Stimulated activated CD4-positive, alpha-beta T cell treated with anti-CD3 and anti-CD28 coated beads, Interleukin-15, amount 100 ng/mL, for 24 hours (primary cell): ENCODE data around the gene UBL5.
"Not testable (repeated sequence)": the region's sequence is repeated elsewhere in the genome, so short reads cannot be mapped to it uniquely, and the experiment has no call there.

Source experiments
- DNase-seq: peaks from one replicate; pipeline ENCODE4 v3.0.0-alpha.2; 2020

Gene UBL5

GRCh38 chr19:9827289-9828238 lies at the start of gene UBL5:
Gene UBL5, plus strand, starts transcription at chr19:9827918. Its CDS starts 420 bp downstream, at chr19:9828338.
- peak; percentile 93 for DNase-seq

GRCh38 chr19:9782338-9782737 lies 45.4 kb upstream of the UBL5 start:
- no peak for DNase-seq

- not testable (repeated sequence) for DNase-seq
Measured at GRCh38 chr19:9784163-9784496, 43.6 kb upstream of the UBL5 start.

- DNase-seq, result peak; percentile 100
Measured at GRCh38 chr19:9785367-9786331, 42.1 kb upstream of the UBL5 start.

- no peak for DNase-seq
Measured at GRCh38 chr19:9786342-9786741, 41.4 kb upstream of the UBL5 start.

- no peak for DNase-seq
Measured at GRCh38 chr19:9786819-9787218, 40.9 kb upstream of the UBL5 start.

GRCh38 chr19:9788604-9789003 lies 39.1 kb upstream of the UBL5 start:
- not testable (repeated sequence) for DNase-seq

- no peak for DNase-seq
Measured at GRCh38 chr19:9789066-9789465, 38.7 kb upstream of the UBL5 start.

GRCh38 chr19:9789579-9789978 lies 38.1 kb upstream of the UBL5 start:
- DNase-seq, result not testable (repeated sequence)

GRCh38 chr19:9791073-9791367 lies 36.7 kb upstream of the UBL5 start:
- DNase-seq, result not testable (repeated sequence)

GRCh38 chr19:9791552-9792205 lies 36.0 kb upstream of the UBL5 start:
- DNase-seq, result peak; percentile 94

GRCh38 chr19:9792206-9793070 lies 35.3 kb upstream of the UBL5 start:
- peak; percentile 95 for DNase-seq

GRCh38 chr19:9793071-9793591 lies 34.6 kb upstream of the UBL5 start:
- peak; percentile 73 for DNase-seq

GRCh38 chr19:9796113-9796773 lies 31.5 kb upstream of the UBL5 start:
- peak; percentile 85 for DNase-seq

GRCh38 chr19:9797871-9798270 lies 29.8 kb upstream of the UBL5 start:
- DNase-seq, result no peak

- DNase-seq, result no peak
Measured at GRCh38 chr19:9799162-9799561, 28.6 kb upstream of the UBL5 start.

- DNase-seq, result no peak
Measured at GRCh38 chr19:9801976-9802375, 25.7 kb upstream of the UBL5 start.

- no peak for DNase-seq
Measured at GRCh38 chr19:9806803-9807202, 20.9 kb upstream of the UBL5 start.

- DNase-seq, result no peak
Measured at GRCh38 chr19:9808855-9809824, 18.6 kb upstream of the UBL5 start.

GRCh38 chr19:9811139-9811538 lies 16.6 kb upstream of the UBL5 start:
- no peak for DNase-seq
